ENCODE measurements around the gene CCDC27.

DNA sequence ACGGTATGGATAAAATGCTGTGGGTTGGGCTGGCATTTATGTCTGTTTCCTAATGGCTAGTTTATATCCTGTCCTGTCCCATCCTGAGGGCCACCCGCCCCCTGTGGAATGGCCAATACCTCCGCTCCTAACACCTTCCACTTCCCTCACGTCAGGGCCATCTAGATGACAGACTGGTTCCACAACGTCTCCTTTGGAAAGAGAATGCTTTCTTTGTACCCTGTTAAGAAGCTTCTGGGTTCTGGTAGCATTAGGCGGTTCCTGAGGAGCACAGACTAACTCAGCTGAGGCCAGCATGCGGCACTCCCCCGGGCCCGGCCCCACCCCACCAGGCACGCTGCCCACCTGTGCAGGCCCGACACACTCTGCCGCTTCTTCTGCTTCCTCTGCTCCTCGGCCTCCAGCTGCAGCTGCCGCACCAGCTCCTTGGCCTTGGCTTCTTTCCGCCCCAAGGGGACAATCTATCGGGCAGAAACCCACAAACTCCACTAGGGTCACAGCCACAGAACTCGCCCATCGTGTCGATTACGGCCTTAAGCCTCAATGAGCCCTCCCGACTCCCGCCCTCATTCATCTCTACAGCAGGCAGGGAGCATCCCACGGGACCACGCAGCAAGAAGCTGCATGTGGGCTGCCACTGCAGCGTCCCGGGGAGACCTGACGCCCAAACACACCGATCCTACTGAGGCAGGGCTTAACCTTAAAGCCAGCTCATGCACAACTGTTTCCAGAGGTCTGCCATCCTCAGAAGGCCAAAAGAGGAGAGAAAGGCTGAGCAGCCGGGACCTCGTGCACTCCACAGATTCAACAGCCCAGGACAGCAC lies 31.6 kb downstream of the CCDC27 start:
- TF ChIP-seq SMARCC2 (IDR thresholded peaks at IDR 0.05) (no peak), PHF21A (CRISPR knock-in tag; IDR thresholded peaks at IDR 0.05) (no peak), FIP1L1 (IDR thresholded peaks at IDR 0.05; ENCODE audit: borderline replicate concordance, insufficient read depth, low read depth, low read length) (no peak), GABPA (IDR thresholded peaks at IDR 0.05; ENCODE audit: low read depth, low read length) (no peak), GABPA (CRISPR knock-in tag; IDR thresholded peaks at IDR 0.05; ENCODE audit: low read depth) (no peak), ETV6 (CRISPR knock-in tag; conservative IDR thresholded peaks at IDR 0.05) (no peak), POLR2AphosphoS5 (IDR thresholded peaks at IDR 0.05; ENCODE audit: low read depth, low read length) (no peak)
- TF ChIP-seq, protein P1, sequence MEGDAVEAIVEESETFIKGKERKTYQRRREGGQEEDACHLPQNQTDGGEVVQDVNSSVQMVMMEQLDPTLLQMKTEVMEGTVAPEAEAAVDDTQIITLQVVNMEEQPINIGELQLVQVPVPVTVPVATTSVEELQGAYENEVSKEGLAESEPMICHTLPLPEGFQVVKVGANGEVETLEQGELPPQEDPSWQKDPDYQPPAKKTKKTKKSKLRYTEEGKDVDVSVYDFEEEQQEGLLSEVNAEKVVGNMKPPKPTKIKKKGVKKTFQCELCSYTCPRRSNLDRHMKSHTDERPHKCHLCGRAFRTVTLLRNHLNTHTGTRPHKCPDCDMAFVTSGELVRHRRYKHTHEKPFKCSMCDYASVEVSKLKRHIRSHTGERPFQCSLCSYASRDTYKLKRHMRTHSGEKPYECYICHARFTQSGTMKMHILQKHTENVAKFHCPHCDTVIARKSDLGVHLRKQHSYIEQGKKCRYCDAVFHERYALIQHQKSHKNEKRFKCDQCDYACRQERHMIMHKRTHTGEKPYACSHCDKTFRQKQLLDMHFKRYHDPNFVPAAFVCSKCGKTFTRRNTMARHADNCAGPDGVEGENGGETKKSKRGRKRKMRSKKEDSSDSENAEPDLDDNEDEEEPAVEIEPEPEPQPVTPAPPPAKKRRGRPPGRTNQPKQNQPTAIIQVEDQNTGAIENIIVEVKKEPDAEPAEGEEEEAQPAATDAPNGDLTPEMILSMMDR (CRISPR knock-in tag; IDR thresholded peaks at IDR 0.05), result no peak
- TF ChIP-seq, protein P2, sequence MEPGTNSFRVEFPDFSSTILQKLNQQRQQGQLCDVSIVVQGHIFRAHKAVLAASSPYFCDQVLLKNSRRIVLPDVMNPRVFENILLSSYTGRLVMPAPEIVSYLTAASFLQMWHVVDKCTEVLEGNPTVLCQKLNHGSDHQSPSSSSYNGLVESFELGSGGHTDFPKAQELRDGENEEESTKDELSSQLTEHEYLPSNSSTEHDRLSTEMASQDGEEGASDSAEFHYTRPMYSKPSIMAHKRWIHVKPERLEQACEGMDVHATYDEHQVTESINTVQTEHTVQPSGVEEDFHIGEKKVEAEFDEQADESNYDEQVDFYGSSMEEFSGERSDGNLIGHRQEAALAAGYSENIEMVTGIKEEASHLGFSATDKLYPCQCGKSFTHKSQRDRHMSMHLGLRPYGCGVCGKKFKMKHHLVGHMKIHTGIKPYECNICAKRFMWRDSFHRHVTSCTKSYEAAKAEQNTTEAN (CRISPR knock-in tag; conservative IDR thresholded peaks at IDR 0.05), result no peak
